ENCODE results near the gene CCPG1.

- TF ChIP-seq ZNF484 (CRISPR knock-in tag; IDR thresholded peaks at IDR 0.05; ENCODE audit: borderline replicate concordance, low read depth) (no peak), ESRRA (CRISPR knock-in tag; IDR thresholded peaks at IDR 0.05; ENCODE audit: low read depth) (no peak), RFXAP (CRISPR knock-in tag; IDR thresholded peaks at IDR 0.05; ENCODE audit: borderline replicate concordance) (no peak), POLR2AphosphoS5 (IDR thresholded peaks at IDR 0.05; ENCODE audit: low read depth, low read length) (no peak), ZNF431 (CRISPR knock-in tag; IDR thresholded peaks at IDR 0.05; ENCODE audit: borderline replicate concordance, low read depth) (no peak), ZKSCAN5 (CRISPR knock-in tag; IDR thresholded peaks at IDR 0.05) (no peak), JUND (CRISPR knock-in tag; IDR thresholded peaks at IDR 0.05) (no peak), TBP (CRISPR knock-in tag; IDR thresholded peaks at IDR 0.05) (no peak), ETV5 (CRISPR knock-in tag; IDR thresholded peaks at IDR 0.05; ENCODE audit: borderline replicate concordance) (no peak)
Measured at GRCh38 chr15:55407498-55408011, 604 bp downstream of the CCPG1 start.

All from HepG2 (cell line).